ENCODE results near the gene TMPRSS9. TPM values are rescaled to one million over a fixed set of nuclear protein-coding genes. Genes with fewer than 3 reads are reported as not detected.

Gene TMPRSS9
- total and polyA plus RNA-seq, 10 donors: 0.70 to 4.3 (median 2.7) TPM

DNA sequence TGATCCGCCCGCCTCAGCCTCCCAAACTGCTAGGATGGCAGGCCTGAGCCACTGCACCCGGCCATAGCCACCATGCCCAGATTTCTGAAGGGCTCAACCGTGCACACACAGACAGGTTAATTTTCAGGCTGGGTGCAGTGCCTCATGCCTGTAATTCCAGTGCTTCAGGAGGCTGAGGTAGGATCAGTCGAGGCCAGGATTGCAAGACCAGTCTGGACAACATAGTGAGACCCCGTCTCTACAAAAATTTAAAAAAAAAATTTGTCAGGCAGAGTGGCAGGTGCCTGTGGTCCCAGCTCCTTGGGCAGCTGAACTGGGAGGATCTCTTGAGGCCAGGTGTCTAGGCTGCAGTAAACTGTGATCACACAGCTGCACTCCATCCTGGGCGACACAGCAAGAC lies 59.7 kb downstream of the TMPRSS9 start:
- no peak overlapping the region for H3K4me3 ChIP-seq
- TF ChIP-seq POLR2AphosphoS5 (IDR thresholded peaks at IDR 0.05): no peak
- no peak for TF ChIP-seq POLR2A (IDR thresholded peaks at IDR 0.05)
- TF ChIP-seq, protein P1, sequence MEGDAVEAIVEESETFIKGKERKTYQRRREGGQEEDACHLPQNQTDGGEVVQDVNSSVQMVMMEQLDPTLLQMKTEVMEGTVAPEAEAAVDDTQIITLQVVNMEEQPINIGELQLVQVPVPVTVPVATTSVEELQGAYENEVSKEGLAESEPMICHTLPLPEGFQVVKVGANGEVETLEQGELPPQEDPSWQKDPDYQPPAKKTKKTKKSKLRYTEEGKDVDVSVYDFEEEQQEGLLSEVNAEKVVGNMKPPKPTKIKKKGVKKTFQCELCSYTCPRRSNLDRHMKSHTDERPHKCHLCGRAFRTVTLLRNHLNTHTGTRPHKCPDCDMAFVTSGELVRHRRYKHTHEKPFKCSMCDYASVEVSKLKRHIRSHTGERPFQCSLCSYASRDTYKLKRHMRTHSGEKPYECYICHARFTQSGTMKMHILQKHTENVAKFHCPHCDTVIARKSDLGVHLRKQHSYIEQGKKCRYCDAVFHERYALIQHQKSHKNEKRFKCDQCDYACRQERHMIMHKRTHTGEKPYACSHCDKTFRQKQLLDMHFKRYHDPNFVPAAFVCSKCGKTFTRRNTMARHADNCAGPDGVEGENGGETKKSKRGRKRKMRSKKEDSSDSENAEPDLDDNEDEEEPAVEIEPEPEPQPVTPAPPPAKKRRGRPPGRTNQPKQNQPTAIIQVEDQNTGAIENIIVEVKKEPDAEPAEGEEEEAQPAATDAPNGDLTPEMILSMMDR (IDR thresholded peaks at IDR 0.05 in 8 of 11, conservative IDR thresholded peaks at IDR 0.05 in 3 of 11): no peak
- no peaks in the 10 kb centered on the region for H3K27me3 ChIP-seq (replicated peaks in 1 of 7)
- no peak overlapping the region for H3K27ac ChIP-seq
- H3K36me3 ChIP-seq: peaks cover 0 to 34% (median 9%) of the 10 kb centered on the region in 6 donors
- H3K9me3 ChIP-seq: peaks cover 0 to 8% (median 0%) of the 10 kb centered on the region in 8 donors
- 89 to 96% (median 94%) methylated on average over 3 to 7 of the region's 7 CpGs for WGBS, 5 donors
- H3K4me1 ChIP-seq: peaks cover 6 to 49% (median 25%) of the 10 kb centered on the region in 6 donors
- no peak for DNase-seq
- intact Hi-C loops (cut with DNase I; ENCODE audit: low total_unique reads): no loop called here

DNA sequence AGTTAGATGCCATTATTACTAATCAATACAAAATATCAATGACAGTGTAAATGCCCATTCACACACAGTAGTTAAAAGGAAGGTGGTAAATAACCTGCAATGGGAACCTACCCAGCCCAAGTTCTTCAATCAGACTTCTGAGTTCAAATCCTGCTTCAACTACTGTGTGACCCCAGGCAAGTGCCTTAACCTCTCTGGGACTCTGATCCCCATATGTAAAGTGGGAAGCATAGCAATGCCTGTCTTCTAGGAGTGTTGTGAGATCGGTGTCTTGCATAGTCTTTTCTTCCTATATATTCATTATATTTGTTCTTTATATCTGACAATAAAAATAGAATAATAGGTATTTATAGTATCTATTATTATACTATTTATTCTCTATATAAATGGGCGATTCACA lies 60.4 kb downstream of the TMPRSS9 start:
- 93 to 99% (median 96%) methylated on average over 2 of the region's 2 CpGs for WGBS, 5 donors
- no peak for DNase-seq
- H3K27me3 ChIP-seq (replicated peaks in 1 of 7): no peaks in the 10 kb centered on the region
- TF ChIP-seq POLR2AphosphoS5 (IDR thresholded peaks at IDR 0.05): no peak
- TF ChIP-seq POLR2A (IDR thresholded peaks at IDR 0.05): no peak
- TF ChIP-seq, protein P1 (IDR thresholded peaks at IDR 0.05 in 8 of 11, conservative IDR thresholded peaks at IDR 0.05 in 3 of 11): no peak
- peaks cover 0 to 40% (median 9%) of the 10 kb centered on the region in 6 donors for H3K36me3 ChIP-seq
- peaks cover 0 to 8% (median 0%) of the 10 kb centered on the region in 8 donors for H3K9me3 ChIP-seq
- no peak overlapping the region for H3K27ac ChIP-seq
- intact Hi-C loops (cut with DNase I; ENCODE audit: low total_unique reads): no loop called here
- H3K4me1 ChIP-seq: peaks cover 9 to 56% (median 29%) of the 10 kb centered on the region in 6 donors
- no peak overlapping the region for H3K4me3 ChIP-seq

DNA sequence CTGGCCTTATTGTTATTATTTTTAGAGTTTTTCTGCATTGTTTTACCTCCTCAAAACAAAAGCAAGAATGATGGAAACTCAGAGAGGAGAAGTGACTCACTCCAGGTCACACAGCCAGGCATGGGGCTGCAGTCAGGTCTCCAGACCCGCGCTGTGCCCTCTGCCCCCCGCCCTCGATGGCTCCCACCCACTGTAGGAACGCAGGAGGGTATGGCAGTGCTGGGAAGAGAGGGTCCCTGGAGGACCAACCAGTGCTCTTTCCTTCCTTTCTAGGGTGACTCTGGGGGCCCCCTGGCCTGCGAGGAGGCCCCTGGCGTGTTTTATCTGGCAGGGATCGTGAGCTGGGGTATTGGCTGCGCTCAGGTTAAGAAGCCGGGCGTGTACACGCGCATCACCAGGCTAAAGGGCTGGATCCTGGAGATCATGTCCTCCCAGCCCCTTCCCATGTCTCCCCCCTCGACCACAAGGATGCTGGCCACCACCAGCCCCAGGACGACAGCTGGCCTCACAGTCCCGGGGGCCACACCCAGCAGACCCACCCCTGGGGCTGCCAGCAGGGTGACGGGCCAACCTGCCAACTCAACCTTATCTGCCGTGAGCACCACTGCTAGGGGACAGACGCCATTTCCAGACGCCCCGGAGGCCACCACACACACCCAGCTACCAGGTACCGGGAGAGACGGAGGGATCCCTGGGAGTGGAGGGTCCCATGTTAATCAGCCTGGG lies 61.7 kb downstream of the TMPRSS9 start:
- Histone ChIP-seq H3K4me3 (no peak overlapping the region), H3K27me3 (replicated peaks in 1 of 7) (no peaks in the 10 kb centered on the region), H3K36me3 (peaks cover 0 to 46% (median 7%) of the 10 kb centered on the region in 6 donors), H3K4me1 (peaks cover 19 to 56% (median 37%) of the 10 kb centered on the region in 6 donors), H3K9me3 (peaks cover 0 to 6% (median 0%) of the 10 kb centered on the region in 8 donors), H3K27ac (peak overlapping the region in 5 of 8 donors; percentile 80 to 99 (median 94))
- 78 to 96% (median 89%) methylated on average over 13 to 23 of the region's 23 CpGs for WGBS, 5 donors
- DNase-seq: no peak
- intact Hi-C loops (cut with DNase I; ENCODE audit: low total_unique reads): no loop called here
- TF ChIP-seq, protein P1 (IDR thresholded peaks at IDR 0.05 in 8 of 11, conservative IDR thresholded peaks at IDR 0.05 in 3 of 11): no peak
- TF ChIP-seq POLR2AphosphoS5 (IDR thresholded peaks at IDR 0.05): peak in 2 of 3 donors; percentile 14 to 40
